GM12891 (cell line): ENCODE results near the gene RIMBP2.

Source experiments
- PAX5 ChIP-seq: IDR thresholded peaks from 2 replicates; pipeline ENCODE4 v1.6.1; 2011; ENCODE audit warnings: low read length, moderate library complexity, mild to moderate bottlenecking; ENCODE audit not compliant: insufficient read depth, severe bottlenecking
- POLR2A ChIP-seq: IDR thresholded peaks from 2 replicates; pipeline ENCODE4 v1.6.1; 2011; ENCODE audit warnings: low read depth, low read length, control low read depth
- POLR2AphosphoS5 ChIP-seq: IDR thresholded peaks from 2 replicates; pipeline ENCODE4 v1.6.1; 2011; ENCODE audit warnings: low read depth, low read length, control low read depth
- POU2F2 ChIP-seq: IDR thresholded peaks from 2 replicates; pipeline ENCODE4 v1.6.1; 2011; ENCODE audit warnings: low read depth, mild to moderate bottlenecking, control low read depth, low read length, moderate library complexity
- TAF1 ChIP-seq: IDR thresholded peaks from 2 replicates; pipeline ENCODE4 v1.6.1; 2011; ENCODE audit warnings: low read depth, low read length, control low read depth

GRCh38 chr12:130364578-130364977 lies 351.5 kb downstream of the RIMBP2 start:
- TF ChIP-seq POLR2A (no peak), TAF1 (no peak), POLR2AphosphoS5 (no peak), POU2F2 (no peak), PAX5 (no peak)
